Stimulated activated CD8-positive, alpha-beta memory T cell treated with anti-CD3 and anti-CD28 coated beads, Interleukin-7, amount 100 ng/mL, for 24 hours (primary cell): ENCODE measurements around the gene TRPV2.
"Not testable (repeated sequence)": the region's sequence is repeated elsewhere in the genome, so short reads cannot be mapped to it uniquely, and the experiment has no call there.

ENCODE experiments used
- DNase-seq: peaks from one replicate; pipeline ENCODE4 v3.0.0-alpha.2; 2020; ENCODE audit warnings: low read depth

TRPV2 gene

GRCh38 chr17:16415031-16415924, at the start of gene TRPV2:
TRPV2 (plus strand) TSS chr17:16415571; CDS start chr17:16417669, 2,098 bp downstream.
- DNase-seq = no peak

GRCh38 chr17:16371742-16372141, 43.6 kb upstream of the TRPV2 start:
- DNase-seq = no peak

- DNase-seq = no peak
Measured at GRCh38 chr17:16374146-16374938, 41.0 kb upstream of the TRPV2 start.

GRCh38 chr17:16377941-16378341, 37.4 kb upstream of the TRPV2 start:
- DNase-seq = no peak

- no peak for DNase-seq
Measured at GRCh38 chr17:16378636-16379282, 36.6 kb upstream of the TRPV2 start.

GRCh38 chr17:16379654-16380053, 35.7 kb upstream of the TRPV2 start:
- DNase-seq = no peak

- DNase-seq = peak; percentile 89
Measured at GRCh38 chr17:16380640-16381495, 34.5 kb upstream of the TRPV2 start, which contains the start of gene UBB. UBB (plus strand) TSS chr17:16381091; CDS start chr17:16381908, 817 bp downstream.

- DNase-seq = no peak
Measured at GRCh38 chr17:16381496-16381820, 33.9 kb upstream of the TRPV2 start.

- no peak for DNase-seq
Measured at GRCh38 chr17:16383216-16383615, 32.2 kb upstream of the TRPV2 start.

- DNase-seq = no peak
Measured at GRCh38 chr17:16383772-16384287, 31.5 kb upstream of the TRPV2 start.

- no peak for DNase-seq
Measured at GRCh38 chr17:16384557-16384956, 30.8 kb upstream of the TRPV2 start.

GRCh38 chr17:16386126-16386507, 29.3 kb upstream of the TRPV2 start:
- DNase-seq = not testable (repeated sequence)

GRCh38 chr17:16391451-16391850, 23.9 kb upstream of the TRPV2 start:
- no peak for DNase-seq

GRCh38 chr17:16392491-16392890, 22.9 kb upstream of the TRPV2 start:
- DNase-seq = not testable (repeated sequence)

- DNase-seq = not testable (repeated sequence)
Measured at GRCh38 chr17:16395887-16396286, 19.5 kb upstream of the TRPV2 start.

- not testable (repeated sequence) for DNase-seq
Measured at GRCh38 chr17:16396693-16397092, 18.7 kb upstream of the TRPV2 start.

GRCh38 chr17:16398270-16399267, 16.8 kb upstream of the TRPV2 start:
- no peak for DNase-seq

GRCh38 chr17:16403847-16404246, 11.5 kb upstream of the TRPV2 start:
- DNase-seq = not testable (repeated sequence)

- DNase-seq = no peak
Measured at GRCh38 chr17:16406742-16407674, 8.4 kb upstream of the TRPV2 start.
